GM19467 (cell line): ENCODE results near the gene OR4Q3.
"Not testable (repeated sequence)": the region's sequence is repeated elsewhere in the genome, so short reads cannot be mapped to it uniquely, and the experiment has no call there.

ENCODE experiments used
- ATAC-seq: cut with Tn5 transposase; IDR thresholded peaks from one replicate; pipeline ENCODE4 v1.9.1; 2021; ENCODE audit warnings: mild to moderate bottlenecking, moderate library complexity; ENCODE audit not compliant: unreplicated experiment

Gene OR4Q3

DNA sequence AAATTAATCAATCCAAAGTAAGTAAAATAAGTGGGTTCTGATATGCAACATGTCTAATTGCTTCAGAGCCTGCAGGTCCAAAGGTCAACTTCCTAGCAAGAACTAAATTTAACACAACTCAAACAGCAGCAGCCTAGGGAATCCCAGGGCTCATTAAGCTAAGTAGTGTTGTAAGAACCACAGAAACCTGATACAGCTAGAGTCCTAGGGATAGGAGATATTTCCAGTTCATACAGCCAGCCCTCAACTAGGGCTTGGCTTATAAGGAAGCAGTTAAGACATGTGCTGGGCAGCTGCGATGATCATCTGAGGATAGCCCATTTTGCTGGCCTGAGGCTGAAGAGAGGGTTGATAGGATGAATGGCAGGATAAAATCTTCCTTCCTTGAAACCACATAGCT lies at the start of gene OR4Q3:
TSS of gene OR4Q3 (plus strand) at position 316 of the 400 bp plus-strand sequence.
- no peak for ATAC-seq

DNA sequence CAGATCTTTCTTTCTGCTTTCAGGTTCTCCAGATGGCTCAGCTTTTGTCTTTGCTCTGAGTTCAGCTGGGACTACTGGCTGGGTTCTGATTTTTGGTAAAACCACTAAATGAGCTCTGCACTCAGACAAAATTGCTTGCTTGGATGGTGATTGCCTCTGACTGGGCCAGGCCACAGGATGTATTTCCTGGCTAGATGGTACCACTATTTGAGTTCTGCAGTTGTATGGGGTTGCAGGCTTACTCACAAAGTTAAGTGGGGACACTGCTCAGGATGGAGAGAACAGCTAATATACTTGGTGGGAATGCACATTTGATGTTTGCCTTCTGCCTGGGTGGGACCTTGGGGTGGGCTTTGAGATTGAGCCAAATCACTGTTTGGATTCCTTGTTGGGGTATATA lies 14.0 kb upstream of the OR4Q3 start:
- ATAC-seq, result no peak

DNA sequence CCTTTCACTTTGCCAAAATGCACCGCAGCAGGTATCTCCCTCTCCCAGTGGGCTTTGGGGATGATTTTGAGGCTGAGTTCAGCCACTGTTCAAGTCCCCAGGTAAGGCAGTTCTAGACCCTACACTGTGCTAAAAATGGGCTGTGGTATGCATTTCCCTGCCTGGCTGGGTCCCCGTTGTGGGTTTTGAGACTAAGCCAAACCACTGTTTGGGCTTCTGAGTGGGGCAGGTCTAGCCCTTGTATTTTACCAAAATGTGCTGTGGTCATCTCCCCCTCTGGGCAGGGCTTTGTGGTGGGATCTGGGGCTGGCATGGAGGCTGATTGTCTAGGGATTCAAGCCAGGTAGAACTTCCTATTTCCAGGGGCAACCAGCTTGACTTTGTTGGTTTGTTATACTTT lies 13.6 kb upstream of the OR4Q3 start:
- ATAC-seq, result no peak

DNA sequence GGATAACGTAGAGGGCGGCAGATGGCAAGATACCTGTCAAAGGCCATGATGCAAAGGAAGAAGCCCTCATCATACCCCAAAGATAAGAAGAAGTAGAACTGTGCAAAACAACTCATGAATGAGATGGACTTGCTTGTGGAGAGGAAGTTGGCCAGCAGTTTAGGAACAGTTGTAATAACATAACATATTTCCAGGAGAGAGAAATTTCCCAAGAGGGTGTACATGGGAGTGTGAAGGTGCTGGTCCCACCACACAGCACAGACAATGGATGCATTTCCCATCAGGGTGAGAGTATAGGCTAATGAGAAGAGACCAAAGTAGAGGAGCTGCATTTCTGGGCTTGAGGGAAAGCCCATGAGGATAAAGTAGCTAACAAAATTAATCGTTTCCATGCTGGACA lies 9.5 kb upstream of the OR4Q3 start:
- not testable (repeated sequence) for ATAC-seq

DNA sequence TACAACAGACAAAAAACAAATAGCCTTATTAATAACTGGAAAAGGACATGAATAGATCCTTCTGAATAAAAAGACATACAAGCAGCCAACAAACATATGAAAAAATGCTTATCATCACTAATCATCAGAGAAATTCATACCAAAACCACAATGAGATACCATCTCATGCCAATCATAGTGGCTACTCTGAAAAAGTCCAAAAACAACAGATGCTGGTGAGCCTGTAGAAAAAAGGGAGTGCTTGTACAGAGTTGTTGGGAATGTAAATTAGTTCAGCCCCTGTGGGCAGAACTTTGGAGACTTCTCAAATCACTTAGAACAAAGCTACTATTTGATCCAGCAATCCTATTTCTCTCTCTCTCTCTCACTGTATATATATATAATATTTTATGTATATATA lies 8.9 kb downstream of the OR4Q3 start:
- ATAC-seq, result not testable (repeated sequence)

DNA sequence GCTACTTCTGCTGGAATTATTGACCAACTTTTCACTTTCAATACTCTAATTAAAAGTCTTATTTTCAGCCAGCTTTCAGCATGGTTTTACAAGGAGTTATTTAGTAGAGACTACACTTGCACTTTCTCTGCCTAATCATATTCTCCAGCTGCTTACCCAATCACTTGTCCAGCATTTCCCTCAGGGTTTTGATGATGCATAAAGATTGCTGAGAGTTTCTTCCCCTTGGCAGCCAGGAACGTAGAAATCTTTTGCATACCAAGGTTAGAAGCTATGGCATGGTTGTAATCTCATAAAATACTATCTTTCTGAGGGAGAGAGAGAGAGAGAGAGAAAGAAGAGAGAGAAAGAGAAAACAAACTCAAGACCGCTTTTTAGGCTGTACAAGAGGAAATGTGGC lies 10.8 kb downstream of the OR4Q3 start:
- no peak for ATAC-seq

DNA sequence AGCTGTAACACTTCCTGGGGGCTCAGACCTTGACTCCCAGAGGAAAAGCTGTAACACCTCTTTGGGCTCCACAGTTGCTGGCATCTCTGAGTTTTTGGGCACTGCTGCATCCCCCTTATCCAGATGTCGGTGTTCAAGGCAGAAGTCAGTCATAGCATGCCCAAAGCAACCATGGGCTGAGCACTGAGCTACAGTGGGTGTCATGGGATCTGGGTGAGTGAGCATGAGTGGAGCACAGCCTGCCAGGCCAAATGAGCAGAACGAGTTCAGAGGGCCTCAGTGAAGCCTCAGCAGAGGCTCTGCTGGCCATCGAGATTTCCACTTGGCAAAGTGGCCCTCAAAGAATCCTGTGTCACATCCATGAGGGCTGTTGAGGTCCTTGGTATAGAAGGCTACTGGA lies 28.1 kb downstream of the OR4Q3 start:
- ATAC-seq, result not testable (repeated sequence)

DNA sequence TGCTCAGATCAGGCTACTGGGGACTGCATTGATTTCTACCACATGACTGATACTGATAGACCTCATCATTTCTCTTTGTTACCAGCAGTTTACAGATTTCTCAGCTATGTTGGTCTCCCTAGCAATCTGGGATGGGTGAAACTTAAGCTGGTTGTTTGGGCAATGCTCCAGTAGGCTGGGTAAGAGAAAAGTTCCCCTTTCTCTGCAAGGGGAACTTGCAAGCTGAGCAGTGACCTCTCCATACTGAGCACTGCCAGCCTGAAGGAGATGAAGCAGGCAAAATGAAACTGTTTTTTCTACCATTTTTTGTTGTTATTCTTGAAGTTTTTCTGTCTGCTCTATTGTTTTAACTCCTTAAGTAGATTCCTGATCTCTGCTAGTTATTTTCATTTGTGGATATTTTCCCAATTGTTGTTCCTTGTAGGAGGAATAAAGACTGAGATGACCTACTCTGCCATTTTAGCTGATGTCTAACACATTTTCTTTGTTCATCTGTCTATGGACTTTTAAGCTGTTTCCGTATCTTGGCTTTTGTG lies 28.6 kb downstream of the OR4Q3 start:
- ATAC-seq, result no peak

DNA sequence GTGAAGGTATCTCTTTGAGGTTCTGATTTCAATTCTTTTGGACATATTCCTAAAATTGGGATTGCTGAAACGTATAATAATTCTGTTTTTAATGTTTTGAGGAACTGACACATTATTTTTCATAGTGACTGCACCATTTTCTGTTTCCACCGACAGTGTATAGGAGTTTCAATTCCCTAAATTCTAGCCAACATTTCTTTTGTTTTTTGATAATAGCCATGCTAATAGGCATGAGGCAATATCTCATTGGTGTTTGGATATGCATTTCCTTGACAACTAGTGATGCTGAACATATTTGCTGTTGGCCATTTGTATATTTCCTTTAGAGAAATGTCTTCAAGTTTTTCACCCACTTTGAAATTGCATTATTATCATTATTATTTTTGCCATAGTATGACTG lies 29.1 kb downstream of the OR4Q3 start:
- ATAC-seq, result not testable (repeated sequence)

DNA sequence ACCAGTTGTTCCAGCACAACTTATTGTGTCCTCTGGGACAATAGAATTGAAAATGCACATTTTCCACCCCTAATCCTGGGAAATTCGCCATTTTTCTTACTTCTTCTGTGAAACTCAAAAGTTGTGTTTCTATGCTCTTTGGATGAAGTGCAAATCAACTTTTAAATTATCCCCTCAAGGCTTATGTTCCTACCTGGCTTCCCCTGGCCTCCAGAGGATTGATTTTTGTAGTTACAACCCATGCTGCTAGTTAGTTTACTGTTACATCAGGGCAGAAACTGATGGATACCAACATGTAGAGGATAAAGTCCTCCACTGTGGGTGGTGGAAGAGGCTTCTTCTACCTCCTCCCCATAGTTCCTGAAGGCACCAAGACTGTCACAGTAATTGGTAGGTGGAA lies 29.8 kb downstream of the OR4Q3 start, which contains the start of gene OR4M1:
TSS of gene OR4M1 (plus strand) at position 301 of the 400 bp plus-strand sequence. CDS start 6,819 bp downstream, outside the sequence.
- not testable (repeated sequence) for ATAC-seq

DNA sequence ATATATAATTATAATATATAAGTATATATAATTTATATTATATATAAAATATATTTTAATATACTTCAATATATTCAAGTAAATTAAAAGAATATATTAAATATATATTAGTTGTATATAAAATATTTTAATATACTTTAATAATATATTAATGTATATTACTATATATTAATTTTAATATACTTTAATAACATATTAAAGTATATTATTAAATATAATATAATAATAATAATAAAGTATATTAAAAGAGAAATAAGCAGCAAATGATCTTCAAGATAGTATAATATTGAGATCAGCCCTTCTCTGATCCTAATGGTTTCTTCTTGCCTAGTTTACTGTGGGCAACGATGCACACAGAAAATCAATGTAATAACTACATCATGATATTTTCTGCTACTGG lies 32.2 kb downstream of the OR4Q3 start:
- no peak for ATAC-seq

DNA sequence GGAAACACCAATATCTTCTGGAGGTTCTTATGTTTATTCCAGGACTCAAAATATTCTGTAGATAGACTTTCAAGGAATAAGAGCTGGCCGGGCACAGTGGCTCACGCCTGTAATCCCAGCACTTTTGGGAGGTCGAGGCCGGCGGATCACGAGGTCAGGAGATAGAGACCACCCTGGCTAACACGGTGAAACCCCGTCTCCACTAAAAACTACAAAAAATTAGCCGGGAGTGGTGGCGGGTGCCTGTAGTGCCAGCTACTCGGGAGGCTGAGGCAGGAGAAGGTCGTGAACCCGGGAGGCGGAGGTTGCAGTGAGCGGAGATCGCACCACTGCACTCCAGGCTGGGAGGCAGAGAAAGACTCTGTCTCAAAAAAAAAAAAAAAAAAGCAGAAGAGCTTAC lies 42.5 kb downstream of the OR4Q3 start:
- not testable (repeated sequence) for ATAC-seq

DNA sequence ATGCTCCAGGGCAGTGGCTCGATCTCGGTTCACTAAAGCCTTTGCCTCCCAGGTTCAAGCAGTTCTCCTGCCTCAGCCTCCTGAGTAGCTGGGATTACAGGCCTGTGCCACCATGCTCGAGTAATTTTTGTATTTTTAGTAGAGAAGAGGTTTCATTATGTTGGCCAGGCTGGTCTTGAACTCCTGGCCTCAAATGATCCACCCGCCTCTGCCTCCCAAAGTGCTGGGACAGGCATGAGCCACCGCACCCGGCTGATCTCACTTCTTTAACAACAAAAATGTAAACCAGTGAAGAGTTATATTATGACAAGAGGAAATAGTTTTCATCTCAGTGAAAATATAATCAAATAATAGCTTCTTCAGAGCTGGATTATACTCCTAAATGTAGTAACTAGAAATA lies 43.9 kb downstream of the OR4Q3 start:
- not testable (repeated sequence) for ATAC-seq

DNA sequence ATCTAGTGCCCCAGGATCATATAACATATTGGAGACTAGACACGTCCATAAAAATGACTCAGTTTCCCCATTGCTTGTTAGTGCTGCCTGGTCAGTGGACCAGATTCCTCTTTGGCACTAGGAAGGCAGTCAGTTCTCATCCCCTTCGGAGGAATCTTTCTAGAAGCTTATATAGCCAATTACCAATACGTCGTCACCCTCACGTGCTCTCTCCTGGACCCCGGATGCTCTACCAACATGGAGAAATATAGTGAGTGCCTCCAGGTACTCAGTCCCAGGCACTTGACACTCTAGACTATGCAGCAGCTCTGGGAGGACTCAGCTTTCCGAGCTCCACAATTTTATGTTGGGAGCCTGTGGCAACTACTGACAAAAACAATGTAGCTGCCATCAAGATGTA lies 44.8 kb downstream of the OR4Q3 start:
- not testable (repeated sequence) for ATAC-seq

DNA sequence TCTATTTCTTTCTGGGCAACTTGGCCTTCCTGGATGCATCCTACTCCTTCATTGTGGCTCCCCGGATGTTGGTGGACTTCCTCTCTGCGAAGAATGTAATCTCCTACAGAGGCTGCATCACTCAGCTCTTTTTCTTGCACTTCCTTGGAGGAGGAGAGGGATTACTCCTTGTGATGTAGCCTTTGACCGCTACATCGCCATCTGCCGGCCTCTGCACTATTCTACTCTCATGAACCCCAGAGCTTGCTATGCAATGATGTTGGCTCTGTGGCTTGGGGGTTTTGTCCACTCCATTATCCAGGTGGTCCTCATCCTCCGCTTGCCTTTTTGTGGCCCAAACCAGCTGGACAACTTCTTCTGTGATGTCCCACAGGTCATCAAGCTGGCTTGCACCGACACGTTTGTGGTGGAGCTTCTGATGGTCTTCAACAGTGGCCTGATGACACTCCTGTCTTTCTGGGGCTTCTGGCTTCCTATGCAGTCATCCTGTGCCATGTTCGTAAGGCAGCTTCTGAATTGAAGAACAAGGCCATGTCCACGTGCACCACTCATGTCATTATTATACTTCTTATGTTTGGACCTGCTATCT lies 53.2 kb downstream of the OR4Q3 start:
- ATAC-seq, result not testable (repeated sequence)
